GM21528 (cell line): ENCODE results near the gene CALCR.

Experiments
- ATAC-seq: cut with Tn5 transposase; IDR thresholded peaks from one replicate; pipeline ENCODE4 v1.9.1; 2021; ENCODE audit warnings: mild to moderate bottlenecking, moderate library complexity; ENCODE audit not compliant: unreplicated experiment, low FRiP score

CALCR gene

GRCh38 chr7:93461350-93461749 lies 113.2 kb downstream of the CALCR start:
- ATAC-seq, result no peak

- ATAC-seq, result no peak
These were observed 121.3 kb downstream of the CALCR start for GRCh38 chr7:93453262-93453661.

GRCh38 chr7:93448176-93448575 lies 126.3 kb downstream of the CALCR start:
- ATAC-seq, result no peak

- ATAC-seq, result no peak
These were observed 127.0 kb downstream of the CALCR start for GRCh38 chr7:93447509-93447908.

DNA sequence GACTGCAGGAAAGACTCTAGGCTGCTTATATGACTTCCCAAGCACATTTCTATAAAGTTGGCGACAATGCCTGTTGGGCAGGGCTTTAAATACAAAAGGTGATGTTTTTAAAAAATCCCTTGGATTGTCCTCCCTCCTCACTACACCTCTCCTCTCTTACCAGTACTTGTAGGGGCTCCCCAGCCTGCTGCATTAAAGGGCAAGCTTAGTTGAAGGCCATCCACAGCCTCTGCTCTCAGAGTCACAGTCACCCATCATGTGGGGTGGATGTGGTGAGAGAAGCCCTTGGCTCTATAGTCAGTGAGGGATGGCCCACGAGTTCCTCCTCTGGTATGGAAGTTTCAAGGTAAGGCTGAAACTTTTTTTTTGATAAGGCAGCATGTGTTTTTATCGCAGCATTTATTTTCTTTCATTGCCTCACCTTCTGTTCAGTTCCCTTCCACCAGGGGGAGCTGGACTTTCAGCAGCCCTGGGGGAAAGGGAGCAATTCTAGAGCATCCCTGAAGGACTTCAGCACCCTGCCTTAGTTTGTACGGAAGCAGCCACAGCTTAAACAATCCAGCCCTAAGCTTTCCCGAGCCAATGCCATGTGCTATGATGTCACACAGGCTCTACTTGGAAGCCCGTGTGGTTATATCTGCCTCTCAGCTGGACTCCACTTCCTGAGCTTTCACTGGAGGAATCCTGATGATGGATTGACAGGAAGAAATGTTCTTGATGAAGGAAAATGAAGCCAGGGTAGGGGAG lies 131.9 kb downstream of the CALCR start:
- ATAC-seq, result peak; percentile 70

GRCh38 chr7:93435791-93436190 lies 138.7 kb downstream of the CALCR start:
- no peak for ATAC-seq

GRCh38 chr7:93432130-93432529 lies 142.4 kb downstream of the CALCR start:
- no peak for ATAC-seq

DNA sequence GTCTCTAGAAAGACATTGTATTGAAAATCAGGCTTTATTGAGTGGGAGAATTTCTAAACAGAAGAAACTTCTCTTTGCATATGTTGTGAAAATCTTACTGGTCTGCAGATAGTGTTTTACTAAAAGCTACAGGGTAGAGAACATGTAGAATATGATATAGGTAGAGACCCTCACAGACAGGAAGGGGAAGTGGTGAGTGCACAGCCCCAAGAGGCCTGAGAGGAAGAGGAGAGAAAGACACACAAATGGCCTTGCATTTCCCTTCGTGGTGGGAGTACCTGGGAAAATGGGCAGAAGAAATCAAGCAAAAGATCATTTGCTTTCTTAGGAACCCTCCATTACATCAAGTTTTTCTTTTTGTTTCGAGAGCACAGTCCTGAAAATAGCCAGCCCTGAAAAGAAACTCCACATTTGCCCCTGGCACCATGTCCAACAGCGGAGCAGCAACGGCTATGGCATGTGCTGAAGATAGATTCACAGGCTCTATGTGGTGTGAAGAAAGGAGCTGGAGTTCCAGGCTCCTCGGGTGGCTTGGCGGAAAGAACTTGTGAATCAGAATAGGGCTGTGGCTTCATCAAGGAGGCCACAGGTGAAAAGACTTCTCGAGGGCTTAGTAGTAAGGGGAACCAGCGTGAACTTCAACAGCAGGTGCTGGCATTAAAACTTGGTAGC lies 143.5 kb downstream of the CALCR start:
- ATAC-seq, result no peak

DNA sequence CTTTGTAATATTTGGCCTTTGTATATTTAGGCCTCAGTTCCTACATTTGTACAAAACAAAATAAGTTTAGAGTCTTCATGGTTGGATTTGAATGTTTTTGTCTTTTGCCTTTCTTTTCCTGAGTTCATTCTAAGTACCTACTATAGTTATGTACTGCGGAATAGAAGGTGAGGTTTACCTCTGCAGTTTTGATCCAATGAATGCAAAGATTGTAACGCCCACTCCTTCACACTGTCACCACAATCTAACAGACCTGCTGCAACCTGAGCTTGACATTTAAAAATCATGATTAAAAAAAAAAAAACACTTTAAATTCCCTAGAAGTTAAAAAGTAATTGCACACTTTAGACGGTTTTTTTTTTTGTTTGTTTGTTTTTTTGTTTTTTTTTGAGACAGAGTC lies 145.0 kb downstream of the CALCR start:
- ATAC-seq, result no peak

- no peak for ATAC-seq
These were observed 147.4 kb downstream of the CALCR start for GRCh38 chr7:93427107-93427506.

DNA sequence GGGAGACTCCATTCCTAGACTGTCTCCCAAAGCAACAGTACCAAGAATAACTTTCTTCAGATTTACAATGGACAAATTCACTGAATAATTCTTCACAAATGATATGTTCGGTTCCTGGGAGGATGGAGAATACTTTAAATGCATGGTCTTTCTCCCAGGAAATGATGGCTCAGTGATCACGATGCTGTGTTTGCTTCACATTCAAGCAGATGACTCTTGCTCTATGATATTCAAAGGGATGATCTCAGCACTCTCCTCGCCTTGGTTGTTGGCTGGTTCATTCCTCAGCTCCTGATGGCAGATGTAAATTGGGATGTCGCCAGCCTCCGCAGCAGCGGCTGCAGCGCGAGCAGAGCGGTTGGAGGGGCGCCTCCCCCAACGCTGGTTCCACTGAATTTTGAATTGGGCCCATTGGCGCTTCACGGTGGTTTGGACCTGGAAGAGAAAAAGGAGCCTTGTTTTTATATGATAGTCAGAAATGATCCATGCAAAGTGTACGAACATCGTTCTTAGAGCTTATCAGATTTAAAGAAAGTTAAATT lies 148.3 kb downstream of the CALCR start:
- ATAC-seq, result no peak

DNA sequence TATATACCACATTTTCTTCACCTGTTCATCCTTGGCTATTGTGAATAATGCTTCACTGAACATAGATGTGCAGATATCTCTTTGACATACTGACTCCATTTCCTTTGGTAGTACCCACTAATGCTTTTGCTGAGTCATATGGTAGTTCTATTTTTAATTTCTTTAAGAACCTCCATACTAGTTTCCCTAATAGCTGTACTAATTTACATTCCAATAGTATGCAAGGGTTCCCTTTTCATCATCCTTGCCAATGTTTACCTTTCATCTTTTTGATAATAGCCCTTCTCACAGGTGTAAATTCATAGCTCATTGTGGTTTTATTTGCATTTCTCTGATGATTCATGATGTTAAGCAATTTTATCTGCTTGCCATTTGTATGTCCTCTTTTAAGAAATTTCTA lies 159.9 kb downstream of the CALCR start:
- no peak for ATAC-seq

GRCh38 chr7:93409324-93409723 lies 165.2 kb downstream of the CALCR start:
- no peak for ATAC-seq

GRCh38 chr7:93407239-93407638 lies 167.3 kb downstream of the CALCR start:
- ATAC-seq, result no peak

GRCh38 chr7:93402944-93403343 lies 171.6 kb downstream of the CALCR start:
- ATAC-seq, result no peak

- no peak for ATAC-seq
These were observed 174.9 kb downstream of the CALCR start for GRCh38 chr7:93399642-93400041.

DNA sequence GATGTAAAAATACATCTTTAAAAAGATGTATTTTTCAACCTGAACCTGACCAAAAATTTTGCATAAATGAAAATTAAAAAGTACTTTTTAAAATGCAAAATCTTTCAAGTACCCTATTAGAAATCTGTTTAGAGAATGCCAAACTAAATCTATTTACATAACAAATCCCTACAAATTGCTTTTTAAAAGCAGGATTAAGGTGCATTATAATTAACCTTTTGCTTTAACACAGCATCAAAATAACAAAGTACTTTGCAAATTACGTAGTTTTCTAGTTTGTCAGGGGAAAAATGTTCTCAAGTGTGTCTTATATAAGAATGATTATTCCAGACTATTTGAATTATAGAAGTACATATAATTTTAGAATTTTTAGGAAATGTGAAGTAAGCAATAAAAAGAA lies 181.5 kb downstream of the CALCR start:
- ATAC-seq, result no peak

DNA sequence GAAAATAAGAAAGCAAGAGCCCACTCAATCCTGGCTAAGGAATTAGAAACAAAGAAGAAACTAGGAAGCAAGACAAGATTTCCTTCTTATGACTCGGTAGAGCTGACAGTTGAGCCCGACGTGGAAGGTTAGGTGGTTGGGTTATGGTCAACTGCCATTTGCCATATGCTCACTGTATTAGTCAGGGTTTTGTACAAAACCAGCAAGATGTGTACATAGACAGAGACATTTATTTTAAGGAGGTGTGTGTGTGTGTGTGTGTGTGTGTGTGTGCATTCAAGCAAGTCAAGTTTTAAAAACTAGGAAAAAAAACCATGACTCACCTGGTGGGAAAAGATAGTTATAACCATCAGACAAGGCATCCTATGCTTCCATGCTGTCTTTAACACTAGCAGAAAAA lies 183.9 kb downstream of the CALCR start:
- ATAC-seq, result no peak

DNA sequence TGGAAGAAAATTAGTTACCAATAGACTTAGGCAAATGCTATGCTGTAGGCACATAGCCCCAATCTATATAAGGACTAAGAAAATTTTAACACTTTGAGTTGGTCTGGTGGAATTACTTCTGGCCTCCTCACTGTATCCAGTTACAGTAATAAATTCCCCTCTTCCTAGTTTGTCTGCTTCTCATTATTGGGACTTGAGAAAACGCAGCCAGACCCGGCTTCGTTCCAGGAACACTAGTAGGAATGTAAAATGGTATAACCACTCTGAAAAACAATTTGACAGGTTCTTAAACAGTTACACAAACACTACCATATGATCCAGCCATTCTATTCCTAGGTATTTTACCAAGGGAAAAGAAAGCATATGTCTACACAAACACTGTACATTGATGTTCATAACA lies 192.2 kb downstream of the CALCR start:
- no peak for ATAC-seq

GRCh38 chr7:93378131-93378760 lies 196.3 kb downstream of the CALCR start:
- ATAC-seq, result no peak

DNA sequence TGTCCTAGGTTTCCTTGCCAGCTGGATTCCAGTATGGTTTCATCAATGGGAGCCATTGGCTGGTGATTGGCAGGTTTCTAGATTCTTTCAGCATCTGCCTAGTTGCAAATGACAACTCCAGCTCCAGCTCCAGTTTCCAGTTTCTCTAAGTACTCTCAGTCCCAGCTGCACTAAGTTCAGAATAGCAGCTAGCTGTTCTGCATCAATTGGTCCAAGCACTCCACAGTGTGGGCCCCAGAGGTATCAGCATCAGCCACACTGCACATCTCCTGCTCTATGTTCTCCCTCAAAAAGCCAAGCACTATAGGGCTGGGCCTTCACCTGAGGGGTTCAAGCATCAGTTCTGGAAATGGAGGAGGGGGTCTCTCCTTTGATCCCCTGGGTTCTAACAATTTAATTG lies 198.9 kb downstream of the CALCR start:
- no peak for ATAC-seq
